Measurements from ENCODE around the gene PFKFB4. TPM values are rescaled to one million over a fixed set of nuclear protein-coding genes. Genes with fewer than 3 reads are reported as not detected.

PFKFB4 gene
- total RNA-seq: 53.0 and 57.0 TPM in 2 replicates

- H3K4me3 Mint-ChIP-seq (ENCODE audit: low read depth): peak within 1 kb of the TSS; percentile 86
- peaks cover 23% of the 10 kb centered on the region for H3K36me3 Mint-ChIP-seq (ENCODE audit: low read depth)
- intact Hi-C loops (cut with micrococcal nuclease): loop anchor here (1.0 to 10.0 kb wide), 6 partner anchors 40 to 312 kb away; partner anchors contain the start of genes ATRIP, UQCRC1 and ZNF589
- H3K9me3 Mint-ChIP-seq: no peaks in the 10 kb centered on the region
- peak within 1 kb of the TSS; percentile 93 for H3K27ac Mint-ChIP-seq
- H3K4me1 Mint-ChIP-seq (ENCODE audit: low read depth): peaks cover 51% of the 10 kb centered on the region
- peak; percentile 99 for DNase-seq (ENCODE audit: low spot score)
- no peaks in the 10 kb centered on the region for H3K27me3 Mint-ChIP-seq (ENCODE audit: low read depth)
Measured at GRCh38 chr3:48556796-48557626, at the start of gene PFKFB4. PFKFB4 (minus strand) TSS chr3:48556803; CDS start chr3:48556777, 26 bp downstream.

- no peaks in the 10 kb centered on the region for H3K4me1 Mint-ChIP-seq (ENCODE audit: low read depth)
- no peak overlapping the region for H3K27ac Mint-ChIP-seq
- no peaks in the 10 kb centered on the region for H3K9me3 Mint-ChIP-seq
- peaks cover 69% of the 10 kb centered on the region for H3K36me3 Mint-ChIP-seq (ENCODE audit: low read depth)
- intact Hi-C loops (cut with micrococcal nuclease): no loop called here
- H3K4me3 Mint-ChIP-seq (ENCODE audit: low read depth): no peak overlapping the region
- H3K27me3 Mint-ChIP-seq (ENCODE audit: low read depth): no peaks in the 10 kb centered on the region
- DNase-seq (ENCODE audit: low spot score): no peak
Measured at GRCh38 chr3:48601622-48601994, 45.0 kb upstream of the PFKFB4 start.

GRCh38 chr3:48600711-48601621 is 44.4 kb upstream of the PFKFB4 start:
- peaks cover 62% of the 10 kb centered on the region for H3K36me3 Mint-ChIP-seq (ENCODE audit: low read depth)
- peaks cover 2% of the 10 kb centered on the region for H3K27me3 Mint-ChIP-seq (ENCODE audit: low read depth)
- no peak for DNase-seq (ENCODE audit: low spot score)
- H3K27ac Mint-ChIP-seq: no peak overlapping the region
- intact Hi-C loops (cut with micrococcal nuclease): no loop called here
- no peak overlapping the region for H3K4me3 Mint-ChIP-seq (ENCODE audit: low read depth)
- H3K9me3 Mint-ChIP-seq: no peaks in the 10 kb centered on the region
- no peaks in the 10 kb centered on the region for H3K4me1 Mint-ChIP-seq (ENCODE audit: low read depth)

- intact Hi-C loops (cut with micrococcal nuclease): no loop called here
- Mint-ChIP-seq H3K36me3 (ENCODE audit: low read depth) (peaks cover 50% of the 10 kb centered on the region), H3K27ac (no peak overlapping the region)
Measured at GRCh38 chr3:48599509-48600285, 43.1 kb upstream of the PFKFB4 start.

GRCh38 chr3:48599077-48599501 is 42.5 kb upstream of the PFKFB4 start:
- Mint-ChIP-seq H3K4me3 (ENCODE audit: low read depth) (no peak overlapping the region), H3K27me3 (ENCODE audit: low read depth) (peaks cover 10% of the 10 kb centered on the region), H3K9me3 (no peaks in the 10 kb centered on the region), H3K36me3 (ENCODE audit: low read depth) (peaks cover 44% of the 10 kb centered on the region), H3K27ac (no peak overlapping the region), H3K4me1 (ENCODE audit: low read depth) (no peaks in the 10 kb centered on the region)
- intact Hi-C loops (cut with micrococcal nuclease): no loop called here
- DNase-seq (ENCODE audit: low spot score): no peak

More at GRCh38 chr3:48599509-48600285, 43.1 kb upstream of the PFKFB4 start:
- Mint-ChIP-seq H3K27me3 (ENCODE audit: low read depth) (peaks cover 5% of the 10 kb centered on the region), H3K9me3 (no peaks in the 10 kb centered on the region), H3K4me1 (ENCODE audit: low read depth) (no peaks in the 10 kb centered on the region), H3K4me3 (ENCODE audit: low read depth) (no peak overlapping the region)
- no peak for DNase-seq (ENCODE audit: low spot score)

GRCh38 chr3:48598323-48599076 is 41.9 kb upstream of the PFKFB4 start:
- Mint-ChIP-seq H3K36me3 (ENCODE audit: low read depth) (peaks cover 38% of the 10 kb centered on the region), H3K27ac (no peak overlapping the region), H3K27me3 (ENCODE audit: low read depth) (peaks cover 10% of the 10 kb centered on the region), H3K4me1 (ENCODE audit: low read depth) (no peaks in the 10 kb centered on the region), H3K4me3 (ENCODE audit: low read depth) (no peak overlapping the region), H3K9me3 (no peaks in the 10 kb centered on the region)
- DNase-seq (ENCODE audit: low spot score): no peak
- intact Hi-C loops (cut with micrococcal nuclease): no loop called here

GRCh38 chr3:48597408-48597800 is 40.8 kb upstream of the PFKFB4 start:
- no peaks in the 10 kb centered on the region for H3K9me3 Mint-ChIP-seq
- H3K36me3 Mint-ChIP-seq (ENCODE audit: low read depth): peaks cover 28% of the 10 kb centered on the region
- intact Hi-C loops (cut with micrococcal nuclease): no loop called here
- no peaks in the 10 kb centered on the region for H3K4me1 Mint-ChIP-seq (ENCODE audit: low read depth)
- no peak overlapping the region for H3K4me3 Mint-ChIP-seq (ENCODE audit: low read depth)
- no peak for DNase-seq (ENCODE audit: low spot score)
- H3K27me3 Mint-ChIP-seq (ENCODE audit: low read depth): peaks cover 10% of the 10 kb centered on the region
- no peak overlapping the region for H3K27ac Mint-ChIP-seq

- Mint-ChIP-seq H3K4me1 (ENCODE audit: low read depth) (no peaks in the 10 kb centered on the region), H3K4me3 (ENCODE audit: low read depth) (no peak overlapping the region), H3K27ac (no peak overlapping the region), H3K36me3 (ENCODE audit: low read depth) (peaks cover 25% of the 10 kb centered on the region), H3K27me3 (ENCODE audit: low read depth) (peaks cover 10% of the 10 kb centered on the region), H3K9me3 (no peaks in the 10 kb centered on the region)
- intact Hi-C loops (cut with micrococcal nuclease): no loop called here
- no peak for DNase-seq (ENCODE audit: low spot score)
Measured at GRCh38 chr3:48596676-48597407, 40.2 kb upstream of the PFKFB4 start.

- no peaks in the 10 kb centered on the region for H3K4me1 Mint-ChIP-seq (ENCODE audit: low read depth)
- no peak for DNase-seq (ENCODE audit: low spot score)
- H3K4me3 Mint-ChIP-seq (ENCODE audit: low read depth): no peak overlapping the region
- no peaks in the 10 kb centered on the region for H3K9me3 Mint-ChIP-seq
- H3K27ac Mint-ChIP-seq: no peak overlapping the region
- peaks cover 10% of the 10 kb centered on the region for H3K27me3 Mint-ChIP-seq (ENCODE audit: low read depth)
- intact Hi-C loops (cut with micrococcal nuclease): no loop called here
- peaks cover 22% of the 10 kb centered on the region for H3K36me3 Mint-ChIP-seq (ENCODE audit: low read depth)
Measured at GRCh38 chr3:48596157-48596556, 39.6 kb upstream of the PFKFB4 start.

- Mint-ChIP-seq H3K27ac (no peak overlapping the region), H3K4me1 (ENCODE audit: low read depth) (no peaks in the 10 kb centered on the region), H3K4me3 (ENCODE audit: low read depth) (no peak overlapping the region), H3K27me3 (ENCODE audit: low read depth) (peaks cover 12% of the 10 kb centered on the region), H3K9me3 (no peaks in the 10 kb centered on the region), H3K36me3 (ENCODE audit: low read depth) (peaks cover 18% of the 10 kb centered on the region)
- DNase-seq (ENCODE audit: low spot score): no peak
- intact Hi-C loops (cut with micrococcal nuclease): no loop called here
Measured at GRCh38 chr3:48595526-48596121, 39.0 kb upstream of the PFKFB4 start.

- DNase-seq (ENCODE audit: low spot score): no peak
- Mint-ChIP-seq H3K27ac (no peak within 1 kb of the TSS), H3K4me3 (ENCODE audit: low read depth) (no peak within 1 kb of the TSS), H3K4me1 (ENCODE audit: low read depth) (no peaks in the 10 kb centered on the region), H3K27me3 (ENCODE audit: low read depth) (peaks cover 12% of the 10 kb centered on the region), H3K9me3 (no peaks in the 10 kb centered on the region), H3K36me3 (ENCODE audit: low read depth) (peaks cover 12% of the 10 kb centered on the region)
- intact Hi-C loops (cut with micrococcal nuclease): no loop called here
Measured at GRCh38 chr3:48595075-48595525, 38.5 kb upstream of the PFKFB4 start, which contains the start of gene COL7A1. COL7A1 (minus strand) TSS chr3:48595329; CDS start chr3:48595159, 170 bp downstream.

Data from activated T-helper 2 cell treated with anti-CD3 and anti-CD28 coated beads, Interferon-gamma antibody, Interleukin-2, Interleukin-4, amounts not matched to agents 10 μg/mL and 5 μg/mL and 100 μg/mL, durations not matched to agents 14 hours and 24 hours and 36 hours (primary cell).